SU-DHL-6 (cell line): ENCODE measurements around the gene ATL1.

Source experiments
- H2AFZ ChIP-seq: fragments of 200-600 bp; sonication (generic); 2 replicates; pipeline ENCODE4 v1.6.1; 2014; ENCODE audit warnings: low read depth, mild to moderate bottlenecking, moderate library complexity, mixed read lengths, antibody characterized with exemption, low read length; ENCODE audit not compliant: severe bottlenecking
- H3F3A ChIP-seq: fragments of 200-600 bp; shearing (Covaris generic); 2 replicates; pipeline ENCODE4 v1.6.0; 2016; ENCODE audit warnings: antibody characterized with exemption, mild to moderate bottlenecking; ENCODE audit not compliant: insufficient read depth
- H3K27ac ChIP-seq: fragments of 200-600 bp; sonication (generic); 2 replicates; pipeline ENCODE4 v1.5.1; 2016; ENCODE audit warnings: low read depth, mild to moderate bottlenecking, low read length, moderate library complexity, mixed read lengths
- H3K27me3 ChIP-seq: fragments of 200-600 bp; sonication (generic), shearing (Covaris generic); 2 replicates; pipeline ENCODE4 v1.6.0; 2014; ENCODE audit warnings: mild to moderate bottlenecking, low read length
- H3K36me3 ChIP-seq: fragments of 200-600 bp; sonication (generic); 2 replicates; pipeline ENCODE4 v1.6.1; 2014; ENCODE audit warnings: mild to moderate bottlenecking, low read length, mixed read lengths
- H3K4me2 ChIP-seq: fragments of 300-600, 200-600 bp; shearing (Covaris generic), sonication (generic); 2 replicates; pipeline ENCODE4 v1.6.0; 2014; ENCODE audit warnings: low read length, low read depth, mild to moderate bottlenecking; ENCODE audit not compliant: poor library complexity, severe bottlenecking
- H3K4me3 ChIP-seq: fragments of 200-600 bp; sonication (generic); 2 replicates; pipeline ENCODE4 v1.5.1; 2014; ENCODE audit warnings: antibody characterized with exemption, low read length, mild to moderate bottlenecking, mixed read lengths; ENCODE audit not compliant: insufficient read depth, poor library complexity, severe bottlenecking
- H3K79me2 ChIP-seq: fragments of 200-600 bp; sonication (generic); 2 replicates; pipeline ENCODE4 v1.6.1; 2014; ENCODE audit warnings: mild to moderate bottlenecking, low read length, moderate library complexity; ENCODE audit not compliant: insufficient read depth
- H3K9ac ChIP-seq: fragments of 200-600 bp; sonication (generic); 2 replicates; pipeline ENCODE4 v1.7.0; 2014; ENCODE audit warnings: mild to moderate bottlenecking, low read length
- H3K9me2 ChIP-seq: fragments of 200-600 bp; sonication (generic); replicated peaks from 2 replicates; pipeline ENCODE4 v1.6.1; 2014; ENCODE audit warnings: low read length; ENCODE audit not compliant: insufficient read depth
- H3K9me3 ChIP-seq: fragments of 200-600 bp; sonication (generic); 2 replicates; pipeline ENCODE4 v1.6.1; 2014; ENCODE audit warnings: low read length, mixed read lengths; ENCODE audit not compliant: insufficient read depth
- H4K20me1 ChIP-seq: fragments of 200-600 bp; sonication (generic); 2 replicates; pipeline ENCODE4 v1.6.1; 2014; ENCODE audit warnings: low read depth, mild to moderate bottlenecking, antibody characterized with exemption, low read length, moderate library complexity, mixed read lengths
- EZH2phosphoT487 ChIP-seq: fragments of 200-600 bp; sonication (generic), shearing (Covaris generic); conservative IDR thresholded peaks from 2 replicates; pipeline ENCODE4 v1.6.1; 2018; ENCODE audit warnings: mild to moderate bottlenecking, antibody characterized with exemption, low read length, moderate library complexity, mixed read lengths
- TF ChIP-seq, protein P1 (sequence below): fragments of 200-600 bp; sonication (generic); IDR thresholded peaks from one replicate; pipeline ENCODE4 v1.5.1; 2017; ENCODE audit warnings: antibody characterized with exemption, mild to moderate bottlenecking, low read length, moderate library complexity; ENCODE audit not compliant: insufficient read depth, poor library complexity, severe bottlenecking

The ATL1 gene

GRCh38 chr14:50667684-50667995 lies 107.7 kb downstream of the ATL1 start:
- Histone ChIP-seq H3K9ac (peak overlapping the region; percentile 71), H2AFZ (peak overlapping the region; percentile 83), H3F3A (peaks cover 12% of the 10 kb centered on the region), H3K27me3 (no peaks in the 10 kb centered on the region), H3K27ac (no peak overlapping the region), H3K4me2 (peak overlapping the region; percentile 84), H3K9me3 (no peaks in the 10 kb centered on the region), H3K9me2 (no peaks in the 10 kb centered on the region), H4K20me1 (0 out of 2 replicates have a peak, but pooled peaks cover 5% of the 10 kb centered on the region), H3K79me2 (peaks cover 14% of the 10 kb centered on the region; the same call in 1 of the 2 replicates), H3K4me3 (peak overlapping the region; percentile 60), H3K36me3 (0 out of 2 replicates have a peak, but pooled peaks cover 4% of the 10 kb centered on the region)
- TF ChIP-seq EZH2phosphoT487, result no peak
- TF ChIP-seq, protein P1, sequence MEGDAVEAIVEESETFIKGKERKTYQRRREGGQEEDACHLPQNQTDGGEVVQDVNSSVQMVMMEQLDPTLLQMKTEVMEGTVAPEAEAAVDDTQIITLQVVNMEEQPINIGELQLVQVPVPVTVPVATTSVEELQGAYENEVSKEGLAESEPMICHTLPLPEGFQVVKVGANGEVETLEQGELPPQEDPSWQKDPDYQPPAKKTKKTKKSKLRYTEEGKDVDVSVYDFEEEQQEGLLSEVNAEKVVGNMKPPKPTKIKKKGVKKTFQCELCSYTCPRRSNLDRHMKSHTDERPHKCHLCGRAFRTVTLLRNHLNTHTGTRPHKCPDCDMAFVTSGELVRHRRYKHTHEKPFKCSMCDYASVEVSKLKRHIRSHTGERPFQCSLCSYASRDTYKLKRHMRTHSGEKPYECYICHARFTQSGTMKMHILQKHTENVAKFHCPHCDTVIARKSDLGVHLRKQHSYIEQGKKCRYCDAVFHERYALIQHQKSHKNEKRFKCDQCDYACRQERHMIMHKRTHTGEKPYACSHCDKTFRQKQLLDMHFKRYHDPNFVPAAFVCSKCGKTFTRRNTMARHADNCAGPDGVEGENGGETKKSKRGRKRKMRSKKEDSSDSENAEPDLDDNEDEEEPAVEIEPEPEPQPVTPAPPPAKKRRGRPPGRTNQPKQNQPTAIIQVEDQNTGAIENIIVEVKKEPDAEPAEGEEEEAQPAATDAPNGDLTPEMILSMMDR, result peak; percentile 21

GRCh38 chr14:50667996-50668825 lies 108.3 kb downstream of the ATL1 start, which contains the start of gene SAV1:
TSS of gene SAV1 (minus strand) at chr14:50668306. CDS start at chr14:50667967, 339 bp downstream.
- H3K27me3 ChIP-seq, result no peaks in the 10 kb centered on the region
- H3K9me2 ChIP-seq, result no peaks in the 10 kb centered on the region
- peak within 1 kb of the TSS; percentile 60 for H3K4me3 ChIP-seq
- no peak within 1 kb of the TSS for H3K27ac ChIP-seq
- H3K9ac ChIP-seq, result peak within 1 kb of the TSS; percentile 71
- H4K20me1 ChIP-seq, result 0 out of 2 replicates have a peak, but pooled peaks cover 5% of the 10 kb centered on the region
- TF ChIP-seq, protein P1, result no peak
- TF ChIP-seq EZH2phosphoT487, result no peak
- H2AFZ ChIP-seq, result peak within 1 kb of the TSS; percentile 83
- H3K4me2 ChIP-seq, result peak within 1 kb of the TSS; percentile 84
- H3K9me3 ChIP-seq, result no peaks in the 10 kb centered on the region
- H3K79me2 ChIP-seq, result peaks cover 14% of the 10 kb centered on the region; the same call in 1 of the 2 replicates
- 0 out of 2 replicates have a peak, but pooled peaks cover 4% of the 10 kb centered on the region for H3K36me3 ChIP-seq
- H3F3A ChIP-seq, result peaks cover 12% of the 10 kb centered on the region

GRCh38 chr14:50668826-50669143 lies 108.8 kb downstream of the ATL1 start:
- TF ChIP-seq, protein P1, result no peak
- TF ChIP-seq EZH2phosphoT487, result no peak
- Histone ChIP-seq H3K9me2 (no peaks in the 10 kb centered on the region), H3K27me3 (no peaks in the 10 kb centered on the region), H4K20me1 (0 out of 2 replicates have a peak, but pooled peaks cover 5% of the 10 kb centered on the region), H3K9ac (peak overlapping the region; percentile 71), H3K27ac (no peak overlapping the region), H3K36me3 (0 out of 2 replicates have a peak, but pooled peaks cover 4% of the 10 kb centered on the region), H3F3A (peaks cover 12% of the 10 kb centered on the region), H2AFZ (peak overlapping the region; percentile 83), H3K4me2 (peak overlapping the region; percentile 84), H3K4me3 (peak overlapping the region; percentile 60), H3K9me3 (no peaks in the 10 kb centered on the region), H3K79me2 (peaks cover 14% of the 10 kb centered on the region; the same call in 1 of the 2 replicates)
